Measurements from ENCODE around the gene CROCC2. TPM values are rescaled to one million over a fixed set of nuclear protein-coding genes. Genes with fewer than 3 reads are reported as not detected.
A peak's percentile ranks its signal among the peaks of the same experiment; 100 is the strongest.

Gene CROCC2
- total and polyA plus RNA-seq, 2 of the 13 experiments (the other 11 are each of a cell fraction or from before 2014, with no cell fraction given), result not detected

DNA sequence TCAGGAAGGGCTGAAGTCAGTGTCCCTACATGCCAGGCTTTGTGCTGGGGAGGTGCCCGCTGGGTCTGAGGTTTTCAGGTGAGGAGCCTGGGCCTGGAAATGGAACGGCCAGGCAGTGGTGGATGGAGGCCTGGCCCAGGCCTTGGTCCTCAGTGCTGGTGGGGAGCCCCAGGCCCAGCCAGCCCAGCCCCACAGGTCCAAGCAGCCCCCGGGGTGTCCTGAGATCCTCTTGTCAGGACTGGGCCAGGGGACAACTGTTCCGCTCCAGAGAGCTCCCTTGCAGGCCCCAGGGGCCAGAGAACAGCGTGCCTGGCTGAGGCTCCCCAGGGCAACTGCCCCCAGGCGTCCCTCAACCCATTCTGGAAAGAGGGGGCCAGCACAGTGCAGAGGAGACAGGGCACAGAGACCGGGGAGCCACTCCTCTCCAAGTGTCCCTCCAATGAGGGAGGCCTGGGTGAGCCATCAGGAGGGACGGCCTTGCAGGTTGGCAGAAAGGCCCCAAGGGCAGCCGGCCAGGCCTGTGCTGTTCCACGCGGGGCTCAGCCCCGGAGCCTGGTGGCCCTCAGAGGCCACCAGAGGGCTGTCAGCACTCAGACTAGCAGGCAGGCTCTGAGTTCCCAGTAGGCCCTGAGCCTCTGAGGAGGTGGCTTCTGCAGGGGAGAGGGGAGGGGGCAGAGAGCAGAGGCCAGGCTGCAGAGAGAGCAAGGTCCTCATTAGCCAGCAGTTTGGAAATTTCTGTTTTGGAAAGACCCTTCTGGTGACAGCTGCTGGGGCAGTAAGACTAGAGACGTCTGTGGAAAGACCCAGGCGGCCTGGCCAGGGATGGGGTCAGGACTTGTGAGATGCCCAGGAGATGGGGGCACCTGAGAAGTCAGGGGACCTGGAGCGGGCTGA lies 62.8 kb downstream of the CROCC2 start (continued):
- TF ChIP-seq ZNF609 (CRISPR knock-in tag; IDR thresholded peaks at IDR 0.05; ENCODE audit: borderline replicate concordance) (no peak; the same call in 1 of the 2 replicates), TARDBP (CRISPR knock-in tag; IDR thresholded peaks at IDR 0.05) (peak; percentile 49), AHR (CRISPR knock-in tag; IDR thresholded peaks at IDR 0.05) (no peak), ZNF367 (CRISPR knock-in tag; IDR thresholded peaks at IDR 0.05; ENCODE audit: borderline replicate concordance) (no peak), MXD4 (CRISPR knock-in tag; IDR thresholded peaks at IDR 0.05) (no peak), KDM5B (CRISPR knock-in tag; IDR thresholded peaks at IDR 0.05; ENCODE audit: borderline replicate concordance) (peak; percentile 78), NFE2L1 (CRISPR knock-in tag; IDR thresholded peaks at IDR 0.05; ENCODE audit: borderline replicate concordance) (peak; percentile 28; the same call in 1 of the 2 replicates), CENPT (CRISPR knock-in tag; IDR thresholded peaks at IDR 0.05; ENCODE audit: low read depth) (no peak), HDAC2 (CRISPR knock-in tag; IDR thresholded peaks at IDR 0.05) (peak; percentile 44; the same call in 1 of the 2 replicates), ZSCAN25 (CRISPR knock-in tag; IDR thresholded peaks at IDR 0.05) (peak; percentile 100), HNF4A (CRISPR knock-in tag; IDR thresholded peaks at IDR 0.05) (peak; percentile 86), TAF1 (CRISPR knock-in tag; IDR thresholded peaks at IDR 0.05) (peak; percentile 37; the same call in 1 of the 2 replicates), LCORL (IDR thresholded peaks at IDR 0.05) (no peak), LCORL (CRISPR knock-in tag; IDR thresholded peaks at IDR 0.05) (peak; percentile 97), ZNF24 (IDR thresholded peaks at IDR 0.05) (no peak), FLYWCH1 (CRISPR knock-in tag; IDR thresholded peaks at IDR 0.05) (no peak), AGO1 (IDR thresholded peaks at IDR 0.05; ENCODE audit: low read depth, low read length, poor library complexity, severe bottlenecking) (peak; percentile 47), HOXA5 (CRISPR knock-in tag; IDR thresholded peaks at IDR 0.05) (no peak)
- TF ChIP-seq, protein P1, sequence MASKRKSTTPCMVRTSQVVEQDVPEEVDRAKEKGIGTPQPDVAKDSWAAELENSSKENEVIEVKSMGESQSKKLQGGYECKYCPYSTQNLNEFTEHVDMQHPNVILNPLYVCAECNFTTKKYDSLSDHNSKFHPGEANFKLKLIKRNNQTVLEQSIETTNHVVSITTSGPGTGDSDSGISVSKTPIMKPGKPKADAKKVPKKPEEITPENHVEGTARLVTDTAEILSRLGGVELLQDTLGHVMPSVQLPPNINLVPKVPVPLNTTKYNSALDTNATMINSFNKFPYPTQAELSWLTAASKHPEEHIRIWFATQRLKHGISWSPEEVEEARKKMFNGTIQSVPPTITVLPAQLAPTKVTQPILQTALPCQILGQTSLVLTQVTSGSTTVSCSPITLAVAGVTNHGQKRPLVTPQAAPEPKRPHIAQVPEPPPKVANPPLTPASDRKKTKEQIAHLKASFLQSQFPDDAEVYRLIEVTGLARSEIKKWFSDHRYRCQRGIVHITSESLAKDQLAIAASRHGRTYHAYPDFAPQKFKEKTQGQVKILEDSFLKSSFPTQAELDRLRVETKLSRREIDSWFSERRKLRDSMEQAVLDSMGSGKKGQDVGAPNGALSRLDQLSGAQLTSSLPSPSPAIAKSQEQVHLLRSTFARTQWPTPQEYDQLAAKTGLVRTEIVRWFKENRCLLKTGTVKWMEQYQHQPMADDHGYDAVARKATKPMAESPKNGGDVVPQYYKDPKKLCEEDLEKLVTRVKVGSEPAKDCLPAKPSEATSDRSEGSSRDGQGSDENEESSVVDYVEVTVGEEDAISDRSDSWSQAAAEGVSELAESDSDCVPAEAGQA (IDR thresholded peaks at IDR 0.05; ENCODE audit: low read depth), result no peak
- TF ChIP-seq, protein P1 (CRISPR knock-in tag; IDR thresholded peaks at IDR 0.05; ENCODE audit: borderline replicate concordance), result no peak

Measured in HepG2 (cell line).